ENCODE data around the gene CSGALNACT2. TPM values are rescaled to one million over a fixed set of nuclear protein-coding genes. Genes with fewer than 3 reads are reported as not detected.

Gene CSGALNACT2
- total RNA-seq, 2 experiments from 2014 or later: 13.2 to 33.6 TPM

DNA sequence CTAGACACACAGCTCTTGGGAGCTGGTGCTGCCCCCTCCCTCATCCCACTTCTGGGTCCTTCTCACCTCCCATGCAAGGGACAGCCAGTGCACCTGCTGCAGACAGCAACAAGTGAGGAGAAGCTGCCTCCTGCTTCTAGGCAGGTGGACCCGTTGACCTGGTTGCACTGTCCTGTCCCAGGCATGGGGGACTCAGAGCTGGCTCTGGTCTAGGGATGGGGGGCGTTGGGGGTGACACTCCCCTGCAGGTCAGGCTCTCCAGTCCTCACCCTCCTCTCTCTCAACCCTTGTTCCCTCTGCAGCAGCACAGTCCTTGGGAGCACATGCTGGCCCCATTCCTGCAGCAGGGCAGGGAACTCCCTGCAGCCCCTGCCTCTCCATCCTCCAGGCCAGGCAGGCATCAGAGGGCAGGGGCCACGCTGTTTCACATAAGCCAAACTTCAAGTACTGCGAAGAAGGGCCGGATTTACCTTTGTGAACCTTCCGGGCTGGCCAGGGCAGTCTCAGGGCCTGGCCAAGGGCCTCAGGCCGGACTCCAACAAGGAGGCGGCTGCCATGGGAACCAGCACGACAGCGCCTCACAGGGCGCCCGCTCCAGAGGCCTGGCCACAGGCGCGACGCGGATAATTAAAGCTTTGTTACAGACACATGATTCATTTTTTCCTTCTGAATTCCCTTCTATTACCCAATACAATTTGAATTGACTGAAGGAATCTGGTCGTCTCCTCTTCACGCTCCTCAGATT is 80.1 kb downstream of the CSGALNACT2 start:
- H2AFZ ChIP-seq (ENCODE audit: low read length): no peak overlapping the region
- no TSS peak for BruUV-seq (replicated peaks)
- no peaks in the 10 kb centered on the region for H3K9me3 ChIP-seq (ENCODE audit: low read length)
- ChIA-PET CTCF (ENCODE audit: unreplicated experiment) (no interaction called here), POLR2A (interaction anchor here (0.5 to 0.6 kb wide), 3 partner anchors 95 to 215 kb away, joined by 3 to 4 read pairs (median 4); no protein-coding TSS in a partner anchor)
- H4K20me1 ChIP-seq (ENCODE audit: insufficient read depth, low read length): no peaks in the 10 kb centered on the region
- intact Hi-C loops (cut with micrococcal nuclease; ENCODE audit: unreplicated experiment): no loop called here
- peaks cover 15% of the 10 kb centered on the region for H3K4me1 ChIP-seq (ENCODE audit: insufficient read depth, low read length, poor library complexity, severe bottlenecking)
- DNase-seq (ENCODE audit: low spot score): no peak
- TF ChIP-seq EZH2phosphoT487 (IDR thresholded peaks at IDR 0.05; ENCODE audit: borderline replicate concordance, low read depth, low read length): no peak
- TF ChIP-seq, protein P1, sequence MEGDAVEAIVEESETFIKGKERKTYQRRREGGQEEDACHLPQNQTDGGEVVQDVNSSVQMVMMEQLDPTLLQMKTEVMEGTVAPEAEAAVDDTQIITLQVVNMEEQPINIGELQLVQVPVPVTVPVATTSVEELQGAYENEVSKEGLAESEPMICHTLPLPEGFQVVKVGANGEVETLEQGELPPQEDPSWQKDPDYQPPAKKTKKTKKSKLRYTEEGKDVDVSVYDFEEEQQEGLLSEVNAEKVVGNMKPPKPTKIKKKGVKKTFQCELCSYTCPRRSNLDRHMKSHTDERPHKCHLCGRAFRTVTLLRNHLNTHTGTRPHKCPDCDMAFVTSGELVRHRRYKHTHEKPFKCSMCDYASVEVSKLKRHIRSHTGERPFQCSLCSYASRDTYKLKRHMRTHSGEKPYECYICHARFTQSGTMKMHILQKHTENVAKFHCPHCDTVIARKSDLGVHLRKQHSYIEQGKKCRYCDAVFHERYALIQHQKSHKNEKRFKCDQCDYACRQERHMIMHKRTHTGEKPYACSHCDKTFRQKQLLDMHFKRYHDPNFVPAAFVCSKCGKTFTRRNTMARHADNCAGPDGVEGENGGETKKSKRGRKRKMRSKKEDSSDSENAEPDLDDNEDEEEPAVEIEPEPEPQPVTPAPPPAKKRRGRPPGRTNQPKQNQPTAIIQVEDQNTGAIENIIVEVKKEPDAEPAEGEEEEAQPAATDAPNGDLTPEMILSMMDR (conservative IDR thresholded peaks at IDR 0.05; ENCODE audit: low read length): no peak
- H3K36me3 ChIP-seq (ENCODE audit: insufficient read depth, low read length): no peaks in the 10 kb centered on the region
- H3K9me2 ChIP-seq (ENCODE audit: insufficient read depth, low read length): no peaks in the 10 kb centered on the region
- H3K4me3 ChIP-seq (ENCODE audit: low read depth, low read length, poor library complexity, severe bottlenecking): no peak overlapping the region
- H3K79me2 ChIP-seq (ENCODE audit: insufficient read depth, low read depth, low read length): no peaks in the 10 kb centered on the region
- no peak overlapping the region for H3K4me2 ChIP-seq (ENCODE audit: low read length)
- no peak overlapping the region for H3K27ac ChIP-seq (ENCODE audit: low read depth, low read length, poor library complexity, severe bottlenecking)

DNA sequence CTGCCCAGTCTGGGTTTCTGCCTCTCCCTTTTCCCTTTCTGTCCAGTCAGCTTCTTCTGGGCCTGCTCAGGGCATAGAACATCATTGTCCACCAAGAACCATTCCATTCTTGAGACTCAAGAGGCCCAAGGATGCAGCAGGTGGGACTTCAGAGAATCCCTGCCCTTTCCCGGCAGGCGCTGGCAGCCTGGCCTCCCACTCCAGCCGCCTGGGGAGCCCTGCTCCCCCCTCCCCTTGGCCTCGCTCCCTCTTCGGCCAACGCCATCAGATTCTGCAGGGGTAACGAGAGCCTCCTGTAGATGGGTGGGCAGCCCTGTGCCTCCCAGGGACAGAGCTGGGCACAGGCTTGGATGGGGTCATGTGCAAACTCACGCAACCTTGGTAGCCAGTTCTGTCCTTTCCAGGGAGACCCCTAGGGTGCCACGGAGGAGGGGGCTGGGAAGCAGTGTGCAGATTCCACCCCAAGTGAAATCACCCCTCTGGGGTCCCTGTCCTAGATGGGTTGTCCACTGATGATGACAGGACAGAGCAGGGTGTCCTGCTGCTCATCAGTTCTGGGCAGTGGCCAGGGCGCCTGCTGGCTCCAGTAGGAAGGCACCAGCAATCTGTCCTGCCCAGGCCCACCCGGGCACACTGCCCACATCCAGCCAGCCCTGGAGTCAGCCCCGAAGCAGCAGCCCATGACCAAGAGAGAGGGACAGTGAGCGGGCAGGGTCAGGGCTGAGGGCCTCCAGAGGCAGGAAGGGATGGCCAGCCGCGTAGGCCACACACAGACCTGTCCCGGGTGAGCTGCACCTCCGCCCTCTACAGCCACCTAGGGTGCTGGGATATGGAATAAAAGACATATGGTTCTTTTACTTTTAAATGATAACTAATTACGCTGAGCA is 80.9 kb downstream of the CSGALNACT2 start:
- no peak for DNase-seq (ENCODE audit: low spot score)
- Histone ChIP-seq H2AFZ (ENCODE audit: low read length) (no peak overlapping the region), H4K20me1 (ENCODE audit: insufficient read depth, low read length) (no peaks in the 10 kb centered on the region), H3K9me2 (ENCODE audit: insufficient read depth, low read length) (no peaks in the 10 kb centered on the region), H3K4me1 (ENCODE audit: insufficient read depth, low read length, poor library complexity, severe bottlenecking) (peaks cover 15% of the 10 kb centered on the region), H3K4me3 (ENCODE audit: low read depth, low read length, poor library complexity, severe bottlenecking) (no peak overlapping the region), H3K9me3 (ENCODE audit: low read length) (no peaks in the 10 kb centered on the region), H3K36me3 (ENCODE audit: insufficient read depth, low read length) (no peaks in the 10 kb centered on the region), H3K4me2 (ENCODE audit: low read length) (no peak overlapping the region), H3K27ac (ENCODE audit: low read depth, low read length, poor library complexity, severe bottlenecking) (no peak overlapping the region), H3K79me2 (ENCODE audit: insufficient read depth, low read depth, low read length) (no peaks in the 10 kb centered on the region)
- ChIA-PET CTCF (ENCODE audit: unreplicated experiment) (no interaction called here), POLR2A (interaction anchor here (0.6 kb wide), 2 partner anchors 70 to 94 kb away, joined by 3 to 4 read pairs; no protein-coding TSS in a partner anchor)
- intact Hi-C loops (cut with micrococcal nuclease; ENCODE audit: unreplicated experiment): no loop called here
- no peak for TF ChIP-seq EZH2phosphoT487 (IDR thresholded peaks at IDR 0.05; ENCODE audit: borderline replicate concordance, low read depth, low read length)
- TF ChIP-seq, protein P1 (conservative IDR thresholded peaks at IDR 0.05; ENCODE audit: low read length): no peak
- no TSS peak for BruUV-seq (replicated peaks)
